ENCODE measurements around the gene FGF8. TPM values are rescaled to one million over a fixed set of nuclear protein-coding genes. Genes with fewer than 3 reads are reported as not detected.

The FGF8 gene
- polyA plus RNA-seq, 2 donors: not detected

- Histone ChIP-seq H3K27ac (ENCODE audit: low read depth in 2 of 2, low read length in 1 of 2) (no peak overlapping the region), H3K4me3 (ENCODE audit: low read depth in 1 of 2, low read length in 2 of 2) (no peak overlapping the region), H3K9me3 (ENCODE audit: control insufficient read depth in 2 of 2, insufficient read depth in 1 of 2, low read depth in 1 of 2, low read length in 1 of 2) (no peaks in the 10 kb centered on the region), H3K4me1 (ENCODE audit: control insufficient read depth in 2 of 2, insufficient read depth in 2 of 2, low read length in 1 of 2) (no peaks in the 10 kb centered on the region), H3K36me3 (ENCODE audit: control insufficient read depth in 2 of 2, insufficient read depth in 2 of 2, low read length in 1 of 2) (no peaks in the 10 kb centered on the region), H3K27me3 (ENCODE audit: control insufficient read depth in 1 of 2, insufficient read depth in 2 of 2, low read length in 2 of 2) (no peaks in the 10 kb centered on the region)
- WGBS, 2 donors: 90 to 92% methylated on average over 5 of the region's 5 CpGs
Observed at GRCh38 chr10:101762736-101763135, 13.2 kb downstream of the FGF8 start.

- no peaks in the 10 kb centered on the region for H3K27me3 ChIP-seq (ENCODE audit: control insufficient read depth in 1 of 2, insufficient read depth in 2 of 2, low read length in 2 of 2)
- 79 to 85% methylated on average over 9 of the region's 9 CpGs for WGBS, 2 donors
Observed at GRCh38 chr10:101761226-101761625, 14.7 kb downstream of the FGF8 start.

GRCh38 chr10:101760510-101760909 lies 15.4 kb downstream of the FGF8 start:
- no peak overlapping the region for H3K4me3 ChIP-seq (ENCODE audit: low read depth in 1 of 2, low read length in 2 of 2)
- WGBS, 2 donors: 82 to 86% methylated on average over 3 of the region's 3 CpGs
- no peaks in the 10 kb centered on the region for H3K9me3 ChIP-seq (ENCODE audit: control insufficient read depth in 2 of 2, insufficient read depth in 1 of 2, low read depth in 1 of 2, low read length in 1 of 2)
- no peaks in the 10 kb centered on the region for H3K27me3 ChIP-seq (ENCODE audit: control insufficient read depth in 1 of 2, insufficient read depth in 2 of 2, low read length in 2 of 2)
- no peak overlapping the region for H3K27ac ChIP-seq (ENCODE audit: low read depth in 2 of 2, low read length in 1 of 2)
- no peaks in the 10 kb centered on the region for H3K36me3 ChIP-seq (ENCODE audit: control insufficient read depth in 2 of 2, insufficient read depth in 2 of 2, low read length in 1 of 2)
- H3K4me1 ChIP-seq (ENCODE audit: control insufficient read depth in 2 of 2, insufficient read depth in 2 of 2, low read length in 1 of 2): no peaks in the 10 kb centered on the region

More at GRCh38 chr10:101761226-101761625, 14.7 kb downstream of the FGF8 start:
- no peak overlapping the region for H3K27ac ChIP-seq (ENCODE audit: low read depth in 2 of 2, low read length in 1 of 2)
- H3K36me3 ChIP-seq (ENCODE audit: control insufficient read depth in 2 of 2, insufficient read depth in 2 of 2, low read length in 1 of 2): no peaks in the 10 kb centered on the region
- no peaks in the 10 kb centered on the region for H3K4me1 ChIP-seq (ENCODE audit: control insufficient read depth in 2 of 2, insufficient read depth in 2 of 2, low read length in 1 of 2)
- H3K9me3 ChIP-seq (ENCODE audit: control insufficient read depth in 2 of 2, insufficient read depth in 1 of 2, low read depth in 1 of 2, low read length in 1 of 2): no peaks in the 10 kb centered on the region
- no peak overlapping the region for H3K4me3 ChIP-seq (ENCODE audit: low read depth in 1 of 2, low read length in 2 of 2)

GRCh38 chr10:101759309-101760247 lies 16.3 kb downstream of the FGF8 start:
- Histone ChIP-seq H3K4me3 (ENCODE audit: low read depth in 1 of 2, low read length in 2 of 2) (no peak overlapping the region), H3K27me3 (ENCODE audit: control insufficient read depth in 1 of 2, insufficient read depth in 2 of 2, low read length in 2 of 2) (no peaks in the 10 kb centered on the region), H3K4me1 (ENCODE audit: control insufficient read depth in 2 of 2, insufficient read depth in 2 of 2, low read length in 1 of 2) (no peaks in the 10 kb centered on the region), H3K36me3 (ENCODE audit: control insufficient read depth in 2 of 2, insufficient read depth in 2 of 2, low read length in 1 of 2) (no peaks in the 10 kb centered on the region), H3K9me3 (ENCODE audit: control insufficient read depth in 2 of 2, insufficient read depth in 1 of 2, low read depth in 1 of 2, low read length in 1 of 2) (no peaks in the 10 kb centered on the region), H3K27ac (ENCODE audit: low read depth in 2 of 2, low read length in 1 of 2) (no peak overlapping the region)
- 59 to 73% methylated on average over 12 of the region's 12 CpGs for WGBS, 2 donors

GRCh38 chr10:101758858-101759257 lies 17.1 kb downstream of the FGF8 start:
- Histone ChIP-seq H3K27ac (ENCODE audit: low read depth in 2 of 2, low read length in 1 of 2) (no peak overlapping the region), H3K9me3 (ENCODE audit: control insufficient read depth in 2 of 2, insufficient read depth in 1 of 2, low read depth in 1 of 2, low read length in 1 of 2) (no peaks in the 10 kb centered on the region), H3K4me1 (ENCODE audit: control insufficient read depth in 2 of 2, insufficient read depth in 2 of 2, low read length in 1 of 2) (no peaks in the 10 kb centered on the region), H3K4me3 (ENCODE audit: low read depth in 1 of 2, low read length in 2 of 2) (no peak overlapping the region), H3K36me3 (ENCODE audit: control insufficient read depth in 2 of 2, insufficient read depth in 2 of 2, low read length in 1 of 2) (no peaks in the 10 kb centered on the region), H3K27me3 (ENCODE audit: control insufficient read depth in 1 of 2, insufficient read depth in 2 of 2, low read length in 2 of 2) (no peaks in the 10 kb centered on the region)
- WGBS, 2 donors: 77 to 82% methylated on average over 2 of the region's 2 CpGs

- Histone ChIP-seq H3K4me3 (ENCODE audit: low read depth in 1 of 2, low read length in 2 of 2) (no peak overlapping the region), H3K36me3 (ENCODE audit: control insufficient read depth in 2 of 2, insufficient read depth in 2 of 2, low read length in 1 of 2) (no peaks in the 10 kb centered on the region), H3K27ac (ENCODE audit: low read depth in 2 of 2, low read length in 1 of 2) (no peak overlapping the region), H3K27me3 (ENCODE audit: control insufficient read depth in 1 of 2, insufficient read depth in 2 of 2, low read length in 2 of 2) (no peaks in the 10 kb centered on the region), H3K4me1 (ENCODE audit: control insufficient read depth in 2 of 2, insufficient read depth in 2 of 2, low read length in 1 of 2) (no peaks in the 10 kb centered on the region), H3K9me3 (ENCODE audit: control insufficient read depth in 2 of 2, insufficient read depth in 1 of 2, low read depth in 1 of 2, low read length in 1 of 2) (no peaks in the 10 kb centered on the region)
- 72 to 73% methylated on average over 3 of the region's 3 CpGs for WGBS, 2 donors
Observed at GRCh38 chr10:101752241-101752640, 23.7 kb downstream of the FGF8 start.

- Histone ChIP-seq H3K27ac (ENCODE audit: low read depth in 2 of 2, low read length in 1 of 2) (no peak overlapping the region), H3K4me3 (ENCODE audit: low read depth in 1 of 2, low read length in 2 of 2) (no peak overlapping the region)
- WGBS, 2 donors: 77 to 78% methylated on average over 19 of the region's 19 CpGs
Observed at GRCh38 chr10:101749047-101750016, 26.6 kb downstream of the FGF8 start.

GRCh38 chr10:101748496-101748895 lies 27.4 kb downstream of the FGF8 start:
- Histone ChIP-seq H3K36me3 (ENCODE audit: control insufficient read depth in 2 of 2, insufficient read depth in 2 of 2, low read length in 1 of 2) (no peaks in the 10 kb centered on the region), H3K27me3 (ENCODE audit: control insufficient read depth in 1 of 2, insufficient read depth in 2 of 2, low read length in 2 of 2) (peaks cover 0 to 2% of the 10 kb centered on the region in 2 donors), H3K4me1 (ENCODE audit: control insufficient read depth in 2 of 2, insufficient read depth in 2 of 2, low read length in 1 of 2) (no peaks in the 10 kb centered on the region), H3K27ac (ENCODE audit: low read depth in 2 of 2, low read length in 1 of 2) (no peak overlapping the region), H3K9me3 (ENCODE audit: control insufficient read depth in 2 of 2, insufficient read depth in 1 of 2, low read depth in 1 of 2, low read length in 1 of 2) (no peaks in the 10 kb centered on the region), H3K4me3 (ENCODE audit: low read depth in 1 of 2, low read length in 2 of 2) (no peak overlapping the region)
- WGBS, 2 donors: 80 to 84% methylated on average over 3 of the region's 3 CpGs

More at GRCh38 chr10:101749047-101750016, 26.6 kb downstream of the FGF8 start:
- no peaks in the 10 kb centered on the region for H3K9me3 ChIP-seq (ENCODE audit: control insufficient read depth in 2 of 2, insufficient read depth in 1 of 2, low read depth in 1 of 2, low read length in 1 of 2)
- no peaks in the 10 kb centered on the region for H3K36me3 ChIP-seq (ENCODE audit: control insufficient read depth in 2 of 2, insufficient read depth in 2 of 2, low read length in 1 of 2)
- peaks cover 0 to 2% of the 10 kb centered on the region in 2 donors for H3K27me3 ChIP-seq (ENCODE audit: control insufficient read depth in 1 of 2, insufficient read depth in 2 of 2, low read length in 2 of 2)
- no peaks in the 10 kb centered on the region for H3K4me1 ChIP-seq (ENCODE audit: control insufficient read depth in 2 of 2, insufficient read depth in 2 of 2, low read length in 1 of 2)

- no peaks in the 10 kb centered on the region for H3K36me3 ChIP-seq (ENCODE audit: control insufficient read depth in 2 of 2, insufficient read depth in 2 of 2, low read length in 1 of 2)
- 67 to 74% methylated on average over 9 of the region's 9 CpGs for WGBS, 2 donors
- H3K27me3 ChIP-seq (ENCODE audit: control insufficient read depth in 1 of 2, insufficient read depth in 2 of 2, low read length in 2 of 2): peaks cover 0 to 2% of the 10 kb centered on the region in 2 donors
- H3K4me3 ChIP-seq (ENCODE audit: low read depth in 1 of 2, low read length in 2 of 2): no peak overlapping the region
- H3K9me3 ChIP-seq (ENCODE audit: control insufficient read depth in 2 of 2, insufficient read depth in 1 of 2, low read depth in 1 of 2, low read length in 1 of 2): no peaks in the 10 kb centered on the region
- no peaks in the 10 kb centered on the region for H3K4me1 ChIP-seq (ENCODE audit: control insufficient read depth in 2 of 2, insufficient read depth in 2 of 2, low read length in 1 of 2)
- no peak overlapping the region for H3K27ac ChIP-seq (ENCODE audit: low read depth in 2 of 2, low read length in 1 of 2)
Observed at GRCh38 chr10:101745074-101745696, 30.7 kb downstream of the FGF8 start.
